ENCODE measurements around the gene IRF2BP1.

The IRF2BP1 gene

GRCh38 chr19:45933759-45934158 lies 47.8 kb upstream of the IRF2BP1 start:
- H3F3A ChIP-seq (ENCODE audit: insufficient read depth, low read length): no peaks in the 10 kb centered on the region
- no peak overlapping the region for H2AFZ ChIP-seq (ENCODE audit: low read length)
- peaks cover 81% of the 10 kb centered on the region for H3K27me3 ChIP-seq (replicated peaks; ENCODE audit: insufficient read depth, low read length)
- no peaks in the 10 kb centered on the region for H3K36me3 ChIP-seq (replicated peaks; ENCODE audit: insufficient read depth, low read length)
- no peaks in the 10 kb centered on the region for H3K9me2 ChIP-seq (replicated peaks; ENCODE audit: insufficient read depth, low read length)
- no peak overlapping the region for H3K4me3 ChIP-seq (ENCODE audit: low read length)
- no peak overlapping the region for H3K4me2 ChIP-seq (ENCODE audit: low read depth, low read length)
- H3K4me1 ChIP-seq (ENCODE audit: low read length): no peaks in the 10 kb centered on the region
- no peak overlapping the region for H3K27ac ChIP-seq (ENCODE audit: low read length)
- no peak for DNase-seq
- H3K9me3 ChIP-seq (replicated peaks; ENCODE audit: insufficient read depth, low read length): no peaks in the 10 kb centered on the region
- H4K20me1 ChIP-seq (ENCODE audit: insufficient read depth, low read length): no peaks in the 10 kb centered on the region
- TF ChIP-seq CTCF (IDR thresholded peaks at IDR 0.05; ENCODE audit: low read length) (no peak), EZH2phosphoT487 (IDR thresholded peaks at IDR 0.05; ENCODE audit: low read length) (no peak), EZH2 (optimal IDR thresholded peaks at IDR 0.05; ENCODE audit: low read depth, low read length) (no peak)
- no peak overlapping the region for H3K9ac ChIP-seq (ENCODE audit: low read length)
- H3K79me2 ChIP-seq (ENCODE audit: low read length): no peaks in the 10 kb centered on the region

GRCh38 chr19:45931055-45931454 lies 45.1 kb upstream of the IRF2BP1 start:
- Histone ChIP-seq H3K27me3 (replicated peaks; ENCODE audit: insufficient read depth, low read length) (peaks cover 75% of the 10 kb centered on the region), H3F3A (ENCODE audit: insufficient read depth, low read length) (no peaks in the 10 kb centered on the region), H3K79me2 (ENCODE audit: low read length) (no peaks in the 10 kb centered on the region), H2AFZ (ENCODE audit: low read length) (no peak overlapping the region), H4K20me1 (ENCODE audit: insufficient read depth, low read length) (no peaks in the 10 kb centered on the region), H3K9me3 (replicated peaks; ENCODE audit: insufficient read depth, low read length) (no peaks in the 10 kb centered on the region), H3K9ac (ENCODE audit: low read length) (no peak overlapping the region), H3K36me3 (replicated peaks; ENCODE audit: insufficient read depth, low read length) (no peaks in the 10 kb centered on the region), H3K4me3 (ENCODE audit: low read length) (no peak overlapping the region), H3K9me2 (replicated peaks; ENCODE audit: insufficient read depth, low read length) (no peaks in the 10 kb centered on the region), H3K27ac (ENCODE audit: low read length) (no peak overlapping the region), H3K4me1 (ENCODE audit: low read length) (0 out of 2 replicates have a peak, but pooled peaks cover 4% of the 10 kb centered on the region), H3K4me2 (ENCODE audit: low read depth, low read length) (no peak overlapping the region)
- no peak for DNase-seq
- TF ChIP-seq EZH2 (optimal IDR thresholded peaks at IDR 0.05; ENCODE audit: low read depth, low read length): no peak
- TF ChIP-seq CTCF (IDR thresholded peaks at IDR 0.05; ENCODE audit: low read length): no peak
- TF ChIP-seq EZH2phosphoT487 (IDR thresholded peaks at IDR 0.05; ENCODE audit: low read length): no peak

- H3K4me2 ChIP-seq (ENCODE audit: low read depth, low read length): no peak overlapping the region
- no peak overlapping the region for H2AFZ ChIP-seq (ENCODE audit: low read length)
- H4K20me1 ChIP-seq (ENCODE audit: insufficient read depth, low read length): no peaks in the 10 kb centered on the region
These were observed 43.3 kb upstream of the IRF2BP1 start for GRCh38 chr19:45929247-45929646.

More at GRCh38 chr19:45929247-45929646, 43.3 kb upstream of the IRF2BP1 start:
- Histone ChIP-seq H3K9ac (ENCODE audit: low read length) (no peak overlapping the region), H3K9me3 (replicated peaks; ENCODE audit: insufficient read depth, low read length) (no peaks in the 10 kb centered on the region), H3K9me2 (replicated peaks; ENCODE audit: insufficient read depth, low read length) (no peaks in the 10 kb centered on the region), H3K4me3 (ENCODE audit: low read length) (no peak overlapping the region), H3K79me2 (ENCODE audit: low read length) (no peaks in the 10 kb centered on the region), H3K27ac (ENCODE audit: low read length) (no peak overlapping the region), H3F3A (ENCODE audit: insufficient read depth, low read length) (no peaks in the 10 kb centered on the region), H3K36me3 (replicated peaks; ENCODE audit: insufficient read depth, low read length) (no peaks in the 10 kb centered on the region), H3K27me3 (replicated peaks; ENCODE audit: insufficient read depth, low read length) (peaks cover 78% of the 10 kb centered on the region), H3K4me1 (ENCODE audit: low read length) (0 out of 2 replicates have a peak, but pooled peaks cover 4% of the 10 kb centered on the region)
- TF ChIP-seq EZH2 (optimal IDR thresholded peaks at IDR 0.05; ENCODE audit: low read depth, low read length): no peak
- TF ChIP-seq CTCF (IDR thresholded peaks at IDR 0.05; ENCODE audit: low read length): no peak
- TF ChIP-seq EZH2phosphoT487 (IDR thresholded peaks at IDR 0.05; ENCODE audit: low read length): no peak
- DNase-seq: no peak
